Lower leg skin (tissue), 4 donors: ENCODE data around the gene AMMECR1L. TPM values are rescaled to one million over a fixed set of nuclear protein-coding genes. Genes with fewer than 3 reads are reported as not detected.
"Not testable (repeated sequence)": the region's sequence is repeated elsewhere in the genome, so short reads cannot be mapped to it uniquely, and the experiment has no call there.

Experiments used
- DNase-seq, 2 donors: peaks; one replicate each; pipeline ENCODE4 v3.0.0-alpha.2; 2019; ENCODE audit warnings: low spot score in 2 of 2
- H3K4me3 ChIP-seq: fragments of 200-600 bp; sonication (generic); 2 replicates; pipeline ENCODE4 v1.5.1; 2017; ENCODE audit warnings: mild to moderate bottlenecking, low read depth; ENCODE audit not compliant: poor library complexity, severe bottlenecking
- POLR2A ChIP-seq, 2 donors: fragments of 450-650 bp; IDR thresholded peaks; one replicate each; pipeline ENCODE4 v1.6.1; 2016 to 2017; ENCODE audit warnings: antibody characterized with exemption in 2 of 2, mild to moderate bottlenecking in 1 of 2, moderate library complexity in 1 of 2
- WGBS, 2 donors: methylation state at CpG; one replicate each; pipeline ENCODE4 v1.1.5; 2018; 5-methylcytosine and 5-hydroxymethylcytosine counted together
- intact Hi-C: fragments of 100-400 bp; cut with DNase I; formaldehyde crosslinking; loops from one replicate; pipeline ENCODE4 v1.15.0; 2023; ENCODE audit warnings: low total_unique reads
- total RNA-seq, 4 donors: library from RNA; depleted of rRNA; stranded (reverse); fragments of >200 nt; gene quantifications; one replicate each; pipeline ENCODE4 v1.1.0, GENCODE V29; 2016
- TF ChIP-seq, protein P1 (sequence below), 3 donors: fragments of 450-650 bp; IDR thresholded peaks; one replicate each; pipeline ENCODE4 v1.5.1; 2016; ENCODE audit warnings: antibody characterized with exemption in 3 of 3, mild to moderate bottlenecking in 3 of 3, moderate library complexity in 2 of 3

The AMMECR1L gene
- total RNA-seq, 4 donors from 2014 or later, result 12.9 to 16.2 (median 13.6) TPM

DNA sequence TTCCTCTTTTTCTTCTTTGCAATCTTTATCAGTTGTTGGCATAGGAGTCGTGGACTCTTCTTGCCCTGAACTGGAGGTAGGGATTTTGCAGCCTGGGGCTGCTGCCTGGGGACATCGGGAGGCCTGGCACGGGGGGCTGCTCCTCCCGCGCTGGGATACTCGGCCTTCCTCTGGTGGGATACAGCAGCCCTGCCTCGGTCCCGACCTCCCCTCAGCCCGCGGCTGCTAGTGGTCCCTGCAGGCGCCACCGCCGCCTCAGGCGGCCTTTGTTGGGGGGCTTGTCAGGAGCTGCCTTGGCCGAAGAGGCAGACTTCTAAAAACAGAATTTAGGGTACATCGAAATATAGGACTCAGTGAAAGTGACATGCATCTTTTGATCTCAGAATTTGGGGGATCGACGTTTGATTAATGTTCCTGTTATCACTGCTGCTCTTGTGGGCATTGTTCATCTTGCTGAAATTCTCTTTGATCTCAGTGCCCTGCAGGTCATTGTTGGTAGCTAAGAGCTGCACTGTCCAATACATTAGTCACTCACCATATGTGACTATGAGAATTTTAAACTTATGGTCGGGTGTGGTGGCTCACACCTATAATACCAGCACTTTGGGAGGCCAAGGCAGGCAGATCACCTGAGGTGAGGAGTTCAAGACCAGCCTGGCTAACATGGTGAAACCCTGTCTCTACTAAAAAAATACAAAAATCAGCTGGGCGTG, 44.1 kb downstream of the AMMECR1L start:
- no peak for DNase-seq
- 71 to 78% methylated on average over 20 of the region's 20 CpGs for WGBS, 2 donors
- no peak overlapping the region for H3K4me3 ChIP-seq
- no peak for TF ChIP-seq POLR2A (IDR thresholded peaks at IDR 0.05)
- TF ChIP-seq, protein P1, sequence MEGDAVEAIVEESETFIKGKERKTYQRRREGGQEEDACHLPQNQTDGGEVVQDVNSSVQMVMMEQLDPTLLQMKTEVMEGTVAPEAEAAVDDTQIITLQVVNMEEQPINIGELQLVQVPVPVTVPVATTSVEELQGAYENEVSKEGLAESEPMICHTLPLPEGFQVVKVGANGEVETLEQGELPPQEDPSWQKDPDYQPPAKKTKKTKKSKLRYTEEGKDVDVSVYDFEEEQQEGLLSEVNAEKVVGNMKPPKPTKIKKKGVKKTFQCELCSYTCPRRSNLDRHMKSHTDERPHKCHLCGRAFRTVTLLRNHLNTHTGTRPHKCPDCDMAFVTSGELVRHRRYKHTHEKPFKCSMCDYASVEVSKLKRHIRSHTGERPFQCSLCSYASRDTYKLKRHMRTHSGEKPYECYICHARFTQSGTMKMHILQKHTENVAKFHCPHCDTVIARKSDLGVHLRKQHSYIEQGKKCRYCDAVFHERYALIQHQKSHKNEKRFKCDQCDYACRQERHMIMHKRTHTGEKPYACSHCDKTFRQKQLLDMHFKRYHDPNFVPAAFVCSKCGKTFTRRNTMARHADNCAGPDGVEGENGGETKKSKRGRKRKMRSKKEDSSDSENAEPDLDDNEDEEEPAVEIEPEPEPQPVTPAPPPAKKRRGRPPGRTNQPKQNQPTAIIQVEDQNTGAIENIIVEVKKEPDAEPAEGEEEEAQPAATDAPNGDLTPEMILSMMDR (IDR thresholded peaks at IDR 0.05), result no peak
- intact Hi-C loops, result no loop called here

- TF ChIP-seq POLR2A (IDR thresholded peaks at IDR 0.05), result no peak
- TF ChIP-seq, protein P1 (IDR thresholded peaks at IDR 0.05), result no peak
- no peak overlapping the region for H3K4me3 ChIP-seq
- 87% methylated on average over 4 of the region's 4 CpGs for WGBS, 2 donors
- intact Hi-C loops, result no loop called here
- DNase-seq, result no peak
These were observed 44.9 kb downstream of the AMMECR1L start for GRCh38 chr2:127840893-127841292.

- WGBS, 2 donors, result 83 to 84% methylated on average over 3 of the region's 3 CpGs
These were observed 50.8 kb downstream of the AMMECR1L start for GRCh38 chr2:127834951-127835350.

GRCh38 chr2:127829845-127830246, 55.9 kb downstream of the AMMECR1L start:
- 52 to 55% methylated on average over 5 of the region's 5 CpGs for WGBS, 2 donors
- TF ChIP-seq, protein P1 (IDR thresholded peaks at IDR 0.05), result no peak
- no peak for TF ChIP-seq POLR2A (IDR thresholded peaks at IDR 0.05)
- intact Hi-C loops, result no loop called here
- H3K4me3 ChIP-seq, result no peak overlapping the region
- DNase-seq, result no peak

More at GRCh38 chr2:127834951-127835350, 50.8 kb downstream of the AMMECR1L start:
- TF ChIP-seq, protein P1 (IDR thresholded peaks at IDR 0.05), result no peak
- TF ChIP-seq POLR2A (IDR thresholded peaks at IDR 0.05), result no peak
- intact Hi-C loops, result no loop called here
- no peak for DNase-seq
- H3K4me3 ChIP-seq, result no peak overlapping the region

DNA sequence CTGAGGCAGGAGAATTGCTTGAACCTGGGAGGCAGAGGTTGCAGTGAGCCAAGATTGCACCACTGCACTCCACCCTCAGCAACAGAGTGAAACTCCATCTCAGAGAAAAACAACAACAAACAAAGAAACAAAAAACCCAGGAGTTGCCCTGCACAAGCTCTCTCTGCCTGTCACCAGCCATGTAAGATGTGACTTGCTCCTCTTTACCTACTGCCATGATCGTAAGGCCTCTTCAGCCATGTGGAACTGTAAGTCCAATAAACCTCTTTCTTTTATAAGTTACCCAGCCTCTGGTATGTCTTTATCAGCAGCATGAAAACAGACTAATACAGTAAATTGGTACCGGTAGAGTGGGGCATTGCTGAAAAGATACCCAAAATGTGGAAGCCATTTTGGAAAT, 59.0 kb downstream of the AMMECR1L start:
- DNase-seq, intact Hi-C loops, H3K4me3 ChIP-seq: not testable (repeated sequence)
- 93 to 98% methylated on average over 2 of the region's 2 CpGs for WGBS, 2 donors

DNA sequence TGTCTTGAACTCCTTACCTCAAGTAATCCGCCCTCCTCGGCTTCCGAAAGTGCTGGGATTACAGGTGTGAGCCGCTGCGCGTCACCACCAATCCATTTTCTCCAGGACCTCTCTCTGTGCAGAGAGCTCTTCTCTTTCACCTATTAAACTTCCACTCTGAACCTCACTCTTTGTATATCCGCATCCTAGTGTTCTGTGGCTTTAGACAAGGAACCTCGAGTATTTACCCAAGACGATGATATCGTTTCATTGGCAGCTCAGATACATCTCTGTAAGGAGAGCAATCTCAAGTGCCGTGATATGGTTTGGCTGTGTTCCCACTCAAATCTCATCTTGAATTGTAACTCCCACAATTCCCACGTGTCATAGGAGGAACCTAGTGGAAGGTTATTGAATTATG, 59.7 kb downstream of the AMMECR1L start:
- intact Hi-C loops, result no loop called here
- WGBS, 2 donors, result 89 to 94% methylated on average over 12 of the region's 12 CpGs
- no peak for DNase-seq
- no peak overlapping the region for H3K4me3 ChIP-seq
- no peak for TF ChIP-seq POLR2A (IDR thresholded peaks at IDR 0.05)
- TF ChIP-seq, protein P1 (IDR thresholded peaks at IDR 0.05), result no peak
